ENCODE data around the gene STRN3. TPM values are rescaled to one million over a fixed set of nuclear protein-coding genes. Genes with fewer than 3 reads are reported as not detected.

The STRN3 gene
- total RNA-seq, 1 experiment from 2014 or later, result 52.1 TPM

DNA sequence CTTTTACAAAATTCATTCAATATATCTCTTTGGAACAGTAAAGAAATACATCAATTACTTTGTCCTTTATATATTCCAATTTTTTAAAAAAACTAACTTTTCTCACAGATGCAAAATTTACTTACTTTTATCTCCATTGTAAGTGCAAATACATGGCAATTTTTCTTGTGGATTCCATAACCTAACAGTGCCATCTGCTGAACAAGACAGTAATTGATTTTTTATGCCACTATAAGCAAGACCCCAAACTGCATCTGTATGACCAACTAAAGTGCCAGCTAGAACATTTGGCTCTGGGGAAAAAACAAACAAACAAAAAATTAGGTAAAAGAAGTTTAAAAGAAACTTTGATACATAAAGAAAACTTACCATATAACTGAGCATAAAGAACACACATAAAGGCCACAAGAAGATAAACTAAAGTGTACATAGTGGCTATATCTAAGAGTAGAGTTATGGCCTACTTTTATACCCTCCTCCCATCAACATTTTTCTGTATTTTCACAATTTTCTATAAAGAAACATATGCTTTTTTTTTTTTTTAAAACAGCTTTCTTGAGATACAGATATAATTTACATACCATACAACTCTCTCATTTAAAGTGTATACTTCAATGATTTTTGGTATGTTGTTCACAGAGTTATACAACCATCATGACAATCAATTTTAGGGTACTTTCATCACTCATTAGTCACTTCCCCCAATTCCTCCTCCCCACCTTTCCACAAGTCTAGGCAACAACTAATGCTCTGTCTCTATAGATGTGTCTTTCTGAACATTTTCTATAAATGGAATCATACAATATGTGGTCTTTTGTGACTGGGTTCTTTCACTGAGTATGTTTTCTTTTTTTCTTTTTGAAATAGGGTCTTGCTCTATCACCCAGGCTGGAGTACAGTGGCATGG lies 119.2 kb downstream of the STRN3 start:
- Histone ChIP-seq H3K23ac (ENCODE audit: insufficient read length, low read depth, low read length) (no peak overlapping the region), H3K4me2 (ENCODE audit: insufficient read depth, insufficient read length, low read length) (no peak overlapping the region), H3K23me2 (ENCODE audit: insufficient read length, low read depth, low read length, poor library complexity, severe bottlenecking) (no peaks in the 10 kb centered on the region), H4K20me1 (ENCODE audit: control insufficient read depth, insufficient read depth, insufficient read length) (no peaks in the 10 kb centered on the region), H3T11ph (ENCODE audit: low read length) (no peak overlapping the region), H2BK12ac (ENCODE audit: insufficient read length, low read depth, low read length) (no peak overlapping the region), H2BK120ac (ENCODE audit: low read depth, low read length, poor library complexity, severe bottlenecking) (no peak overlapping the region), H3K4me1 (ENCODE audit: insufficient read depth, low read length) (no peaks in the 10 kb centered on the region), H4K91ac (ENCODE audit: insufficient read length, low read depth, low read length) (no peak overlapping the region), H3K27me3 (ENCODE audit: insufficient read depth, low read length) (no peaks in the 10 kb centered on the region), H3K18ac (ENCODE audit: insufficient read length, low read depth, low read length) (no peak overlapping the region), H3K14ac (ENCODE audit: insufficient read depth, low read length) (no peak overlapping the region), H3K9me3 (ENCODE audit: control insufficient read depth, low read depth, low read length) (no peaks in the 10 kb centered on the region), H2BK5ac (ENCODE audit: insufficient read length, low read length) (no peak overlapping the region), H2BK15ac (ENCODE audit: low read depth, low read length) (no peak overlapping the region), H3K27ac (ENCODE audit: insufficient read length, low read depth, low read length) (no peak overlapping the region), H3K4ac (ENCODE audit: low read depth, low read length) (no peak overlapping the region), H2AK5ac (ENCODE audit: insufficient read length, low read length) (no peak overlapping the region), H4K8ac (replicated peaks; ENCODE audit: insufficient read length, low read depth, low read length) (no peak overlapping the region), H2AFZ (ENCODE audit: low read length) (no peak overlapping the region), H3K9ac (ENCODE audit: extremely low read depth, insufficient read length, low read length) (no peak overlapping the region), H3K79me2 (ENCODE audit: insufficient read depth, low read length) (no peaks in the 10 kb centered on the region), H4K5ac (ENCODE audit: insufficient read length, low read depth, low read length) (no peak overlapping the region), H3K79me1 (ENCODE audit: insufficient read depth, low read depth, low read length, poor library complexity, severe bottlenecking) (no peaks in the 10 kb centered on the region), H2BK20ac (ENCODE audit: low read depth, low read length, poor library complexity, severe bottlenecking) (no peak overlapping the region), H3K56ac (ENCODE audit: insufficient read length, low read depth, low read length) (no peak overlapping the region)
- H3K9me3 Mint-ChIP-seq, result no peaks in the 10 kb centered on the region
- TF ChIP-seq, protein P1, sequence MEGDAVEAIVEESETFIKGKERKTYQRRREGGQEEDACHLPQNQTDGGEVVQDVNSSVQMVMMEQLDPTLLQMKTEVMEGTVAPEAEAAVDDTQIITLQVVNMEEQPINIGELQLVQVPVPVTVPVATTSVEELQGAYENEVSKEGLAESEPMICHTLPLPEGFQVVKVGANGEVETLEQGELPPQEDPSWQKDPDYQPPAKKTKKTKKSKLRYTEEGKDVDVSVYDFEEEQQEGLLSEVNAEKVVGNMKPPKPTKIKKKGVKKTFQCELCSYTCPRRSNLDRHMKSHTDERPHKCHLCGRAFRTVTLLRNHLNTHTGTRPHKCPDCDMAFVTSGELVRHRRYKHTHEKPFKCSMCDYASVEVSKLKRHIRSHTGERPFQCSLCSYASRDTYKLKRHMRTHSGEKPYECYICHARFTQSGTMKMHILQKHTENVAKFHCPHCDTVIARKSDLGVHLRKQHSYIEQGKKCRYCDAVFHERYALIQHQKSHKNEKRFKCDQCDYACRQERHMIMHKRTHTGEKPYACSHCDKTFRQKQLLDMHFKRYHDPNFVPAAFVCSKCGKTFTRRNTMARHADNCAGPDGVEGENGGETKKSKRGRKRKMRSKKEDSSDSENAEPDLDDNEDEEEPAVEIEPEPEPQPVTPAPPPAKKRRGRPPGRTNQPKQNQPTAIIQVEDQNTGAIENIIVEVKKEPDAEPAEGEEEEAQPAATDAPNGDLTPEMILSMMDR (conservative IDR thresholded peaks at IDR 0.05), result no peak; the same call in 2 of the 3 replicates
- no peak for DNase-seq
- H3K4me1 Mint-ChIP-seq, result no peaks in the 10 kb centered on the region
- no peak overlapping the region for H3K4me3 Mint-ChIP-seq
- no peaks in the 10 kb centered on the region for H3K27me3 Mint-ChIP-seq (ENCODE audit: low read depth)
- H3K36me3 Mint-ChIP-seq (ENCODE audit: insufficient read depth in 1 of 3, low read depth in 3 of 3), result peaks cover 13 to 42% (median 37%) of the 10 kb centered on the region in 3 experiments; a peak in 6 of 7 replicates
- H3K27ac Mint-ChIP-seq, result no peak overlapping the region

All from H9 (cell line).